ENCODE results near the gene KMO.

The KMO gene

GRCh38 chr1:241640149-241640866 is 108.1 kb downstream of the KMO start, which contains the start of the genes CHML and OPN3:
TSS of gene CHML (minus strand) at chr1:241640369. CDS start at chr1:241635766, 4,603 bp downstream.
TSS of gene OPN3 (minus strand) at chr1:241640369. CDS start at chr1:241640254, 115 bp downstream.
- H3K4me1 Mint-ChIP-seq = peaks cover 45% of the 10 kb centered on the region
- H3K9me3 Mint-ChIP-seq = no peaks in the 10 kb centered on the region
- no peaks in the 10 kb centered on the region for H3K27me3 Mint-ChIP-seq
- peak within 1 kb of the TSS; percentile 90 for H3K27ac Mint-ChIP-seq
- peak within 1 kb of the TSS; percentile 82 for H3K4me3 Mint-ChIP-seq
- H3K36me3 Mint-ChIP-seq = peaks cover 3% of the 10 kb centered on the region

DNA sequence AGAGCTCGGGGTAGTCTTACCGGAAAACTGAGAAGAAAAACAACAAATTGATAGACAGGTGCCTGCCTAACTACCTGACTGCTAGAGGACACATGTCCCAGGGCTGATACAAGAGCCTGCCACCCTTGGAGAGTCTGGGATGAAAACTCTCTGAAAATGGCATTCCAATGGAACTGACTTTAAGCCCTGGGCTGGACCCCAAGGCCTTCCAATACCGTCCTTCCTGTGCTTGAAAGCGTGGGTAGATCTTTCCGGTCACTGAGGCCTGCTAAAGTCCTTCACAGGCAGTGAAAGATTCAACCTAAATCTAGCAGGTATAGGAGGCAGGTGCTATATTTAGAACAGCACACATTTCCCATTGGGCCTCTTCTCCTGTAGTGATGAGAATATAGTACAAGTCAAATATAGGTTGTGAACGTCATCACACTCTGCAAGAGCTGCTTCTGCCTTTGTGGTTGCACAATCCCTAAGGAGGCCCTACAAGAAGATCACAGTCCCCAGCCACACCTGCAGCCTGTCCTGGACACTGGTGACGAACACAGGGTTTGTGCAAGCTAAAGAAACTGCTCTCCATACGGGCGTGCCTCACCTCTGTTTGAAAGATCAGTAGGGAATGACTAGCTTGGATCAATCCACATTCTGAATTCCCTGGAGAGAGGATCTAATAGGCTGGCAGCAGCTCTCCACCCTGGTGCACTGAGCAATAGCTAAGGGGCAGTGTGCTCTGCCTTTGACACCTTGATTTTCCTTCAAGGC is 108.9 kb downstream of the KMO start:
- H3K27me3 Mint-ChIP-seq = no peaks in the 10 kb centered on the region
- no peaks in the 10 kb centered on the region for H3K36me3 Mint-ChIP-seq
- peak overlapping the region; percentile 90 for H3K27ac Mint-ChIP-seq
- no peaks in the 10 kb centered on the region for H3K9me3 Mint-ChIP-seq
- H3K4me1 Mint-ChIP-seq = peaks cover 38% of the 10 kb centered on the region
- H3K4me3 Mint-ChIP-seq = peak overlapping the region; percentile 78

DNA sequence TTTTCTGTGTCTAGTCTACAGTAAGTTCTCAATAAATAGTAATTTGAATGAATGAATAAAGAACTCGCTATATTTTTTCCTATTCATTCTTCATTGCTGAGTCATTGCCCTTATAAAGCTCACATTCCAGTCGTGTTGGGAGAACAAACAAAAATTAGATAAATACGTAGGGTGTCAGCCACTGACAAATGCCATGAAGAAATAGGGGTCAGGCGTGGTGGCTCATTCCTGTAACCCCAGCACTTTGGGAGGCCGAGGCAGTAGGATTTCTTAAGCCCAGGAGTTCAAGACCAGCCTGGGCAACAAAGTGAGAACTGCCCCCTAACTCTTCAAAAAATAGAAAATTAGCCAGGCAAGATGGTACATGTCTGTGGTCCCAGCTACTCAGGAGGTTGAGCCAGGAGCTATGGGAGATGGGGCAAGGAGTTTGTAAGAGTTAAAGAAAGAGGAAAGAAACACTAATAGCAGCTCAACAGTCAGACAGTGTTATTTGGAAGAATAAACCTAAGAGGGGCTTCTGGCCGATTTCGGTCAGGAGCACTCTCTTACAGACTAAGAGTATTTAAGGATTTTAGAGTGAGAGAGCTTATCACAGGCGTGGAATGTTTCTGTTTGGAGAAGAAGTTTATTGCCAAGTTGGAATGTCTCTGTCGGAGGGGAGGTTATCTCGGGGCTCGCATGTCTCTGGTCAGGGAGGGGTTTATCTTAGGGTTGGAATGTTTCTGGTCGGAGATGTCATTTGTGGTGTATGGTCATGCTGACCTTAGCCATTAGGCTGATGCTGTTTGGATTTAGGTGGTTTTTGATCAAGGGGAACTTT is 109.8 kb downstream of the KMO start:
- Mint-ChIP-seq H3K4me3 (peak overlapping the region; percentile 30), H3K9me3 (no peaks in the 10 kb centered on the region), H3K4me1 (peaks cover 29% of the 10 kb centered on the region), H3K27ac (peak overlapping the region; percentile 25), H3K27me3 (no peaks in the 10 kb centered on the region), H3K36me3 (no peaks in the 10 kb centered on the region)

GRCh38 chr1:241642593-241642944 is 110.4 kb downstream of the KMO start:
- H3K4me1 Mint-ChIP-seq = peaks cover 23% of the 10 kb centered on the region
- no peaks in the 10 kb centered on the region for H3K27me3 Mint-ChIP-seq
- no peaks in the 10 kb centered on the region for H3K36me3 Mint-ChIP-seq
- H3K9me3 Mint-ChIP-seq = no peaks in the 10 kb centered on the region
- no peak overlapping the region for H3K27ac Mint-ChIP-seq
- no peak overlapping the region for H3K4me3 Mint-ChIP-seq

- Mint-ChIP-seq H3K27ac (no peak overlapping the region), H3K36me3 (no peaks in the 10 kb centered on the region), H3K9me3 (no peaks in the 10 kb centered on the region), H3K27me3 (no peaks in the 10 kb centered on the region), H3K4me3 (no peak overlapping the region), H3K4me1 (peaks cover 8% of the 10 kb centered on the region)
Observed at GRCh38 chr1:241644259-241644658, 112.1 kb downstream of the KMO start.

DNA sequence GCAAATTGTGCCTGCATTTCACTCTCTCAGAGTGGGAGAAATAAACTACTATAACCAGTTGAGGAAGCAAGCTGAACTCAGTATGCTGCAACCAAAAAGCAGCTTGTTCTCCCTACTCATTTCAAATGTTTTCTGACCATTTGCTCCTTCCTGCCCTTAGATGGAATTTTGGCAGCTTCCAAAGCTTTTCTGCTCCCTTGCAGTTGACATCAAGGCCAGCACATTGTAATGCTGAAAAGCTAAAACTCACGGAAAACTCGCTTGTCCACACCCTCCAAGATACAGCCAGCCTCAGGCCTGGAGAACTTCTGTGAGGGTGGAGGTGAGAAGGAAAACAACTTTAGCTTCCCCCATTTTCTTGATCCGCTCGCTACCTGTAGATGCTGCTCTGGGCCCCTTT is 113.0 kb downstream of the KMO start:
- H3K9me3 Mint-ChIP-seq = no peaks in the 10 kb centered on the region
- H3K4me1 Mint-ChIP-seq = peaks cover 6% of the 10 kb centered on the region
- H3K36me3 Mint-ChIP-seq = no peaks in the 10 kb centered on the region
- H3K27ac Mint-ChIP-seq = no peak overlapping the region
- H3K27me3 Mint-ChIP-seq = no peaks in the 10 kb centered on the region
- no peak overlapping the region for H3K4me3 Mint-ChIP-seq

Measured in activated naive CD4-positive, alpha-beta T cell treated with anti-CD3 and anti-CD28 coated beads, Interleukin-2, amount 50 U/mL, for 24 hours (primary cell).